Keratinocyte (primary cell): ENCODE measurements around the gene HBD. TPM values are rescaled to one million over a fixed set of nuclear protein-coding genes. Genes with fewer than 3 reads are reported as not detected.

Experiments used
- DNase-seq: peaks from one replicate; pipeline ENCODE4 v3.0.0-alpha.2; 2011; ENCODE audit warnings: low read depth, missing footprints, low spot score
- FAIRE-seq: peaks from 2 replicates; lab custom pipeline; 2011; peaks lifted over from hg19 to GRCh38; lab: Jason Lieb, UNC
- H2AFZ ChIP-seq: 2 replicates; pipeline ENCODE4 v1.6.0; 2012; ENCODE audit warnings: low read length, control low read depth, inconsistent platforms; ENCODE audit not compliant: control insufficient read depth
- H3K27ac ChIP-seq: 2 replicates; pipeline ENCODE4 v1.5.1; 2011; ENCODE audit warnings: low read length; ENCODE audit not compliant: control insufficient read depth, insufficient read depth
- H3K27me3 ChIP-seq: 3 replicates; pipeline ENCODE4 v1.6.0; 2011; ENCODE audit warnings: low read length; ENCODE audit not compliant: control insufficient read depth, insufficient read depth; ENCODE audit errors: extremely low read depth
- H3K36me3 ChIP-seq, 2 experiments: 2 replicates in 1 of 2; 3 replicates in 1 of 2; pipeline ENCODE4 v1.5.1; 2011; ENCODE audit warnings: low read length in 2 of 2, mild to moderate bottlenecking in 1 of 2; ENCODE audit not compliant: control insufficient read depth in 2 of 2, insufficient read depth in 2 of 2; ENCODE audit errors: extremely low read depth in 1 of 2
- H3K4me1 ChIP-seq: 3 replicates; pipeline ENCODE4 v1.5.1; 2011; ENCODE audit warnings: low read length; ENCODE audit not compliant: control insufficient read depth, insufficient read depth; ENCODE audit errors: extremely low read depth
- H3K4me2 ChIP-seq: 3 replicates; pipeline ENCODE4 v1.6.0; 2011; ENCODE audit warnings: low read depth, low read length; ENCODE audit not compliant: control insufficient read depth, insufficient read depth; ENCODE audit errors: extremely low read depth
- H3K4me3 ChIP-seq, 3 experiments: fragments of 200-600 bp in 1 of 3; sonication (generic) in 1 of 3; 2 replicates in 2 of 3; 3 replicates in 1 of 3; pipeline ENCODE4 v1.5.1; 2011 to 2016; ENCODE audit warnings: low read length in 3 of 3, mild to moderate bottlenecking in 3 of 3, control low read depth in 2 of 3, inconsistent platforms in 1 of 3, low read depth in 1 of 3, mixed read lengths in 1 of 3, mixed run types in 1 of 3, moderate library complexity in 1 of 3; ENCODE audit not compliant: control insufficient read depth in 2 of 3, insufficient read depth in 2 of 3; ENCODE audit errors: extremely low read depth in 1 of 3
- H3K79me2 ChIP-seq: 2 replicates; pipeline ENCODE4 v1.6.0; 2012; ENCODE audit warnings: low read length; ENCODE audit not compliant: control insufficient read depth, insufficient read depth
- H3K9ac ChIP-seq: 3 replicates; pipeline ENCODE4 v1.6.0; 2011; ENCODE audit warnings: low read length; ENCODE audit not compliant: control insufficient read depth, insufficient read depth; ENCODE audit errors: extremely low read depth
- H3K9me1 ChIP-seq: 3 replicates; pipeline ENCODE4 v1.6.0; 2011; ENCODE audit warnings: low read length; ENCODE audit not compliant: control insufficient read depth, insufficient read depth; ENCODE audit errors: extremely low read depth
- H3K9me3 ChIP-seq: 2 replicates; pipeline ENCODE4 v1.5.1; 2012; ENCODE audit warnings: low read depth, low read length; ENCODE audit not compliant: control insufficient read depth
- H4K20me1 ChIP-seq: 3 replicates; pipeline ENCODE4 v1.6.0; 2011; ENCODE audit warnings: low read length; ENCODE audit not compliant: control insufficient read depth, insufficient read depth; ENCODE audit errors: extremely low read depth
- CTCF ChIP-seq, 3 experiments: IDR thresholded peaks in 1 of 3; conservative IDR thresholded peaks in 1 of 3; optimal IDR thresholded peaks in 1 of 3; 2 replicates in 2 of 3; 3 replicates in 1 of 3; pipeline versions ENCODE3 to v1.5.1; 2011; ENCODE audit warnings: low read length in 3 of 3, mild to moderate bottlenecking in 3 of 3, moderate library complexity in 2 of 3, control low read depth in 1 of 3, inconsistent platforms in 1 of 3; ENCODE audit not compliant: insufficient read depth in 2 of 3; ENCODE audit errors: extremely low read depth in 1 of 3
- EZH2 ChIP-seq: IDR thresholded peaks from one replicate; pipeline ENCODE4 v1.6.1; 2012; ENCODE audit warnings: inconsistent platforms, mild to moderate bottlenecking, low read length, moderate library complexity
- dilution Hi-C: fragments of 300-500 bp; cut with MboI; formaldehyde crosslinking; loops from one replicate; pipeline ENCODE4 v1.7.0; 2020; ENCODE audit warnings: low sequenced_read_pairs; ENCODE audit not compliant: extremely low pct_ligation_motif_present
- polyA plus RNA-seq, 5 experiments: library from polyadenylated mRNA; depleted of rRNA in 3 of 5; stranded (reverse) in 3 of 5; stranded (forward) in 1 of 5; unstranded in 1 of 5; fragments of >200 nt; gene quantifications; 1 replicate in 1 of 5; 2 replicates in 3 of 5; 3 replicates in 1 of 5; pipeline versions ENCODE4 v1.2.1 to v1.2.3, GENCODE V29; 2011 to 2012; ENCODE audit warnings: missing spikeins in 2 of 5, low read depth in 1 of 5, low replicate concordance in 1 of 5

The HBD gene
- polyA plus RNA-seq, 1 donor (not counting 4 experiments of a cell fraction or from before 2014, with no cell fraction given), result not detected

GRCh38 chr11:5223146-5223545 is 11.1 kb downstream of the HBD start:
- Histone ChIP-seq H3K27ac (no peak overlapping the region), H4K20me1 (no peaks in the 10 kb centered on the region), H3K9ac (no peak overlapping the region), H3K4me1 (no peaks in the 10 kb centered on the region), H3K9me3 (no peaks in the 10 kb centered on the region), H3K36me3 (no peaks in the 10 kb centered on the region), H3K4me3 (no peak overlapping the region), H3K4me2 (no peak overlapping the region), H3K9me1 (no peaks in the 10 kb centered on the region), H3K27me3 (no peaks in the 10 kb centered on the region), H2AFZ (no peak overlapping the region), H3K79me2 (no peaks in the 10 kb centered on the region)
- FAIRE-seq (no peak), DNase-seq (no peak)
- TF ChIP-seq CTCF (optimal IDR thresholded peaks at IDR 0.05 in 1 of 3, IDR thresholded peaks at IDR 0.05 in 1 of 3, conservative IDR thresholded peaks at IDR 0.05 in 1 of 3; ENCODE audit: extremely low read depth in 1 of 3, insufficient read depth in 2 of 3, low read length in 3 of 3), result no peak
- TF ChIP-seq EZH2, result no peak
- dilution Hi-C loops, result no loop called here

- TF ChIP-seq EZH2 (no peak), CTCF (optimal IDR thresholded peaks at IDR 0.05 in 1 of 3, IDR thresholded peaks at IDR 0.05 in 1 of 3, conservative IDR thresholded peaks at IDR 0.05 in 1 of 3; ENCODE audit: extremely low read depth in 1 of 3, insufficient read depth in 2 of 3, low read length in 3 of 3) (no peak)
- no peaks in the 10 kb centered on the region for H3K9me3 ChIP-seq
- H3K4me2 ChIP-seq, result no peak overlapping the region
- no peaks in the 10 kb centered on the region for H4K20me1 ChIP-seq
- dilution Hi-C loops, result no loop called here
- no peak for DNase-seq
- no peak for FAIRE-seq
- no peak overlapping the region for H3K4me3 ChIP-seq
- no peaks in the 10 kb centered on the region for H3K36me3 ChIP-seq
- no peaks in the 10 kb centered on the region for H3K27me3 ChIP-seq
- H3K4me1 ChIP-seq, result no peaks in the 10 kb centered on the region
- H2AFZ ChIP-seq, result no peak overlapping the region
- H3K9ac ChIP-seq, result no peak overlapping the region
- no peaks in the 10 kb centered on the region for H3K9me1 ChIP-seq
- H3K79me2 ChIP-seq, result no peaks in the 10 kb centered on the region
- no peak overlapping the region for H3K27ac ChIP-seq
These were observed 23.9 kb downstream of the HBD start for GRCh38 chr11:5210376-5210885.
